Testis (tissue), 3 donors: ENCODE measurements around the gene PIEZO1. TPM values are rescaled to one million over a fixed set of nuclear protein-coding genes. Genes with fewer than 3 reads are reported as not detected.

Source experiments
- DNase-seq: peaks from one replicate; pipeline ENCODE4 v3.0.0-alpha.2; 2019
- H3K27ac ChIP-seq, 2 donors: fragments of 200-600 bp; sonication (generic); one replicate each; pipeline ENCODE4 v1.5.1; 2019
- H3K27me3 ChIP-seq: fragments of 200-600 bp; sonication (generic); one replicate; pipeline ENCODE4 v1.5.1; 2019
- H3K36me3 ChIP-seq: fragments of 200-600 bp; sonication (generic); one replicate; pipeline ENCODE4 v1.5.1; 2017; ENCODE audit warnings: low read depth; ENCODE audit errors: missing control alignments
- H3K4me1 ChIP-seq: fragments of 200-600 bp; sonication (generic); one replicate; pipeline ENCODE4 v1.5.1; 2019
- H3K4me3 ChIP-seq, 2 donors: fragments of 200-600 bp; sonication (generic); one replicate each; pipeline ENCODE4 v1.5.1; 2017 to 2019
- H3K9me3 ChIP-seq: fragments of 200-600 bp; sonication (generic); one replicate; pipeline ENCODE4 v1.5.1; 2017
- CTCF ChIP-seq, 3 experiments: fragments of 450-650 bp in 2 of 3; fragments of 200-600 bp in 1 of 3; sonication (generic) in 1 of 3; IDR thresholded peaks; one replicate each; pipeline ENCODE4 v1.5.1; 2016 to 2019; ENCODE audit warnings: antibody characterized with exemption in 3 of 3, mild to moderate bottlenecking in 2 of 3, moderate library complexity in 1 of 3
- POLR2A ChIP-seq: fragments of 450-650 bp; IDR thresholded peaks from one replicate; pipeline ENCODE4 v1.6.1; 2017; ENCODE audit warnings: antibody characterized with exemption, mild to moderate bottlenecking, moderate library complexity
- WGBS, 2 donors: methylation state at CpG; one replicate each; pipeline ENCODE4 v1.1.5; 2018; 5-methylcytosine and 5-hydroxymethylcytosine counted together
- intact Hi-C: fragments of 100-400 bp; cut with DNase I; formaldehyde crosslinking; loops from one replicate; pipeline ENCODE4 v1.15.1; 2023; ENCODE audit warnings: low total_unique reads
- polyA plus RNA-seq: library from polyadenylated mRNA; stranded (reverse); fragments of 350-450 nt; fragmentation: Illumina TruSeq; extraction: RNeasy Lipid Tissue Mini Kit (QIAGEN cat#74804); gene quantifications from one replicate; pipeline ENCODE4 v1.2.3, GENCODE V29; 2014; ENCODE audit warnings: low read depth, low replicate concordance; ENCODE audit not compliant: insufficient read depth
- total RNA-seq, 2 donors: library from RNA; depleted of rRNA; stranded (reverse); fragments of >200 nt; gene quantifications; one replicate each; pipeline ENCODE4 v1.2.3, GENCODE V29; 2016

The PIEZO1 gene
- total and polyA plus RNA-seq, 3 donors from 2014 or later: 24.2 to 44.5 (median 40.7) TPM

- H3K4me3 ChIP-seq: no peak overlapping the region
- TF ChIP-seq POLR2A (no peak), CTCF (IDR thresholded peaks at IDR 0.05) (no peak)
- no peaks in the 10 kb centered on the region for H3K36me3 ChIP-seq
- H3K27ac ChIP-seq: no peak overlapping the region
- DNase-seq: no peak
- no peaks in the 10 kb centered on the region for H3K27me3 ChIP-seq
- intact Hi-C loops: no loop called here
- no peaks in the 10 kb centered on the region for H3K9me3 ChIP-seq
- no peaks in the 10 kb centered on the region for H3K4me1 ChIP-seq
- 95% methylated on average over 14 to 17 of the region's 17 CpGs for WGBS, 2 donors
These were observed 63.8 kb downstream of the PIEZO1 start for GRCh38 chr16:88721236-88721635.

- H3K27me3 ChIP-seq: no peaks in the 10 kb centered on the region
- H3K4me3 ChIP-seq: no peak overlapping the region
- TF ChIP-seq POLR2A: no peak
- TF ChIP-seq CTCF (IDR thresholded peaks at IDR 0.05): no peak
- H3K4me1 ChIP-seq: no peaks in the 10 kb centered on the region
- no peaks in the 10 kb centered on the region for H3K36me3 ChIP-seq
- no peak for DNase-seq
- no peaks in the 10 kb centered on the region for H3K9me3 ChIP-seq
- intact Hi-C loops: no loop called here
- no peak overlapping the region for H3K27ac ChIP-seq
- 90 to 92% methylated on average over 14 to 23 of the region's 23 CpGs for WGBS, 2 donors
These were observed 64.5 kb downstream of the PIEZO1 start for GRCh38 chr16:88720396-88720970.

- no peak overlapping the region for H3K4me3 ChIP-seq
- intact Hi-C loops: no loop called here
- no peaks in the 10 kb centered on the region for H3K27me3 ChIP-seq
- DNase-seq: no peak
- 96% methylated on average over 4 to 15 of the region's 19 CpGs for WGBS, 2 donors
- H3K36me3 ChIP-seq: no peaks in the 10 kb centered on the region
- no peak overlapping the region for H3K27ac ChIP-seq
- TF ChIP-seq POLR2A (no peak), CTCF (IDR thresholded peaks at IDR 0.05) (no peak)
- no peaks in the 10 kb centered on the region for H3K9me3 ChIP-seq
- H3K4me1 ChIP-seq: no peaks in the 10 kb centered on the region
These were observed 65.1 kb downstream of the PIEZO1 start for GRCh38 chr16:88719933-88720296.

- no peak overlapping the region for H3K4me3 ChIP-seq
- intact Hi-C loops: no loop called here
- H3K4me1 ChIP-seq: no peaks in the 10 kb centered on the region
- no peaks in the 10 kb centered on the region for H3K27me3 ChIP-seq
- H3K9me3 ChIP-seq: no peaks in the 10 kb centered on the region
- DNase-seq: peak; percentile 76
- no peaks in the 10 kb centered on the region for H3K36me3 ChIP-seq
- 84 to 88% methylated on average over 20 to 29 of the region's 29 CpGs for WGBS, 2 donors
- TF ChIP-seq CTCF (IDR thresholded peaks at IDR 0.05) (no peak), POLR2A (no peak)
- H3K27ac ChIP-seq: no peak overlapping the region
These were observed 65.6 kb downstream of the PIEZO1 start for GRCh38 chr16:88719267-88719932.

GRCh38 chr16:88718178-88718577 is 66.8 kb downstream of the PIEZO1 start:
- H3K36me3 ChIP-seq: no peaks in the 10 kb centered on the region
- no peaks in the 10 kb centered on the region for H3K4me1 ChIP-seq
- no peaks in the 10 kb centered on the region for H3K9me3 ChIP-seq
- no peak overlapping the region for H3K27ac ChIP-seq
- WGBS, 2 donors: 93 to 96% methylated on average over 10 to 11 of the region's 11 CpGs
- no peak for DNase-seq
- TF ChIP-seq CTCF (IDR thresholded peaks at IDR 0.05) (no peak), POLR2A (no peak)
- H3K4me3 ChIP-seq: no peak overlapping the region
- intact Hi-C loops: no loop called here
- no peaks in the 10 kb centered on the region for H3K27me3 ChIP-seq
